SJCRH30 (cell line): Measurements from ENCODE around the gene SMCO2. TPM values are rescaled to one million over a fixed set of nuclear protein-coding genes. Genes with fewer than 3 reads are reported as not detected.
"Not testable (repeated sequence)": the region's sequence is repeated elsewhere in the genome, so short reads cannot be mapped to it uniquely, and the experiment has no call there.

Experiments used
- DNase-seq, 2 experiments: peaks; one replicate each; pipeline ENCODE4 v3.0.0-alpha.2; 2015 to 2020
- H3K27ac ChIP-seq: fragments of 250-450 bp; sonication (Bioruptor Pico); 2 replicates; pipeline ENCODE4 v1.5.1; 2020; ENCODE audit warnings: mild to moderate bottlenecking, moderate library complexity
- H3K27me3 ChIP-seq: fragments of 250-450 bp; sonication (Bioruptor Pico); 2 replicates; pipeline ENCODE4 v1.5.1; 2020; ENCODE audit warnings: mild to moderate bottlenecking, moderate library complexity
- H3K36me3 ChIP-seq: fragments of 250-450 bp; sonication (Bioruptor Pico); 2 replicates; pipeline ENCODE4 v1.5.1; 2020; ENCODE audit warnings: mild to moderate bottlenecking, moderate library complexity
- H3K4me1 ChIP-seq: fragments of 250-450 bp; sonication (Bioruptor Pico); 2 replicates; pipeline ENCODE4 v1.5.1; 2020; ENCODE audit warnings: mild to moderate bottlenecking, moderate library complexity
- H3K4me3 ChIP-seq: fragments of 250-450 bp; sonication (Bioruptor Pico); 2 replicates; pipeline ENCODE4 v1.5.1; 2020; ENCODE audit warnings: mild to moderate bottlenecking, moderate library complexity
- H3K9me3 ChIP-seq: fragments of 250-450 bp; sonication (Bioruptor Pico); replicated peaks from 2 replicates; pipeline ENCODE4 v1.5.1; 2020; ENCODE audit warnings: mild to moderate bottlenecking, moderate library complexity
- total RNA-seq: library from RNA; depleted of rRNA; stranded (reverse); fragments of >200 nt; shearing (Covaris generic); gene quantifications from 2 replicates; pipeline ENCODE4 v1.2.3, GENCODE V29; 2014

Gene SMCO2
- total RNA-seq, 1 experiment from 2014 or later = not detected

DNA sequence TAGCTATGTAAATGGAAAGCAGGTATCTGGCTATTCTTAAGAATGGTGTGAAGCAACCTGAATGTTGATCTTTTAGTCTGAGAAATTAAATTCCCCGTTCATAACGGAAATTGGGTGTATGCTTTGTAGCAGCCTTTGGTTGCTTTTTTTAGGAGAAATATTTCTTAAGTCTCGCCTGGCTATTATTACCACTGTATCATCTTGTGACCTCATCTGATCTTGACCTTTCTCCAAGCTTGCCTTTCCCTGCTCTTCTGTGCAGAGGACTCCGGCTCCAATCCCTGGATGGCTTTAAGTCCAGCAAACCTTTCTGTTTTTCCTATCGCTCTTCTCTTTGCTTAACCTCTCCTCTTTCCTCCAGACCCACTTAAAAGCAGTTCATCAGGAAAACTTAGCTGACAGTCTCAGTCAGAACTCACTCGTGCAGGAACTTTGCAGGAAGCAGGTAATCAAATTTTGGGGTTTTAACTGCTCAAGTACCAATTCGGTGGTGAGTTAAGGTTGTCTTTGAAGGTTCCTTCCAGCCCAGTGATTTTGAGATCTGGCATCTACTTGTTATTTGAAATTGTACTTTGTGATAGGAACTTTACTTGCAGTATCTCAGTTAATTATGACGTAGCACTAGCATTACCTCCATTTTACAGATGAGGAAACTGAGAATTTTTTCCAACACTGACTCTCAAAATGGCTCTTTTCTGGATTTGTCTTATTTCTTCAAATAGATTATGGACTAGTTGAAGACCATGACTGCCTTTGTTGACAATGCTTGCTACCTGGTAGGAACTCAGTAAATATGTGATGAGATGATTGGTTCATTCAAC, 91.5 kb downstream of the SMCO2 start:
- Histone ChIP-seq H3K4me1 (no peaks in the 10 kb centered on the region), H3K36me3 (no peaks in the 10 kb centered on the region; the same call in 1 of the 2 replicates), H3K4me3 (no peak overlapping the region), H3K9me3 (no peaks in the 10 kb centered on the region), H3K27me3 (no peaks in the 10 kb centered on the region), H3K27ac (no peak overlapping the region)
- DNase-seq = no peak

DNA sequence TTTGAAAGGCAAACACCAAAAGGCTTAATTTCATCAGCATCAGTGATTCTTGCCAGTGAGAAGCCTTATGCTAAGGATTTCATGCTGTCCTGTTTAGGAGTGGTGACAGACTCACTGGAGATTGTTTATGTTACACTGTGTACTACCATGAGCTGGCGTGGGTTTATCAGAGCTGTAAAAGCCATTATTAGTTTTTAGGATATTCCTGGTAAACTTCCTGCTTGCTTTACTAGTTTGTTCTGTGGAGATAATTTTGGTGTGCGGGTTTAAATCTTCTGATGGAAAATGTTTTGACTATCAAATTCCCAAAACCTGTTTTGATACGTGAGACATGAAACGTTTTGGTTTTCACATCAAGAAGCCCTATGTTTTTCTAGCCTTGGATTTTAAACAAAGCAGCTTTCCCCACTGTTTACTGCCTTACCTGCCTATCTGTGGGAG, 92.7 kb downstream of the SMCO2 start:
- Histone ChIP-seq H3K36me3 (no peaks in the 10 kb centered on the region; the same call in 1 of the 2 replicates), H3K9me3 (no peaks in the 10 kb centered on the region), H3K4me1 (no peaks in the 10 kb centered on the region), H3K27ac (no peak overlapping the region), H3K27me3 (no peaks in the 10 kb centered on the region), H3K4me3 (no peak overlapping the region)
- no peak for DNase-seq

DNA sequence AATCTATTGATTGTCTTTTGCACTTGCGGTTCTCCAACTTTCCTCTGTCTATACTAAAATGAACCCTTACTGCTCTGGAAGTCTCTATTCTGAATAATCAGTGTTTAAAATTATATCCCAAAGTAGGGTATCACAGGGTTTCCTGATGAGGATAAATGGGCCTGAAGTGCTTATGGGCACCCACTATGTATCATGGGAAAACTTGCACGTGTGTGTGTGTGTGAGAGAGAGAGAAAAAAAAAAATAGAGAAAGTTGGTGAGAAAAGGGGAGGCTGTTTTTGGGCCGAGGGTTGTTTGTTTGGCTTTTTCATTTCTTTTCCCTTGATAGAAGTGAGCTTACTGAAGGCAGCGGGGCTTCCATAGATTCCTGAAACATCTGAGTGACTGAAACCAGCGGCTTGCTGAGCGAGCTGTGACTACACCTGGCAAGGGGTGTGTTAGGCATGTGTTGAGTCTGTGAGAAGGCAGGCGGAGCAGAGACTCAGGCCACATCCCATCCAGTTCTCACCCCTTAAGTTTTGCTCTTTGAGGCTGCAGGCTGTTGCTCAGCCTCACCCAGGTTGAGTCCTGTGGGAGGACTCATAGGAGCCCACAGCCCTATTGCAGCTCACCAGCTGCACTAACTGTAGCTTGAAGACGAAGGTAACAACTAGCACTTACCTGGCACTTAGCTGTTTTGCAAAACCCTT, 94.6 kb downstream of the SMCO2 start:
- Histone ChIP-seq H3K36me3 (no peaks in the 10 kb centered on the region; the same call in 1 of the 2 replicates), H3K27ac (no peak overlapping the region), H3K4me3 (no peak overlapping the region), H3K27me3 (no peaks in the 10 kb centered on the region), H3K9me3 (no peaks in the 10 kb centered on the region), H3K4me1 (peaks cover 6% of the 10 kb centered on the region; the same call in 1 of the 2 replicates)
- DNase-seq = no peak

DNA sequence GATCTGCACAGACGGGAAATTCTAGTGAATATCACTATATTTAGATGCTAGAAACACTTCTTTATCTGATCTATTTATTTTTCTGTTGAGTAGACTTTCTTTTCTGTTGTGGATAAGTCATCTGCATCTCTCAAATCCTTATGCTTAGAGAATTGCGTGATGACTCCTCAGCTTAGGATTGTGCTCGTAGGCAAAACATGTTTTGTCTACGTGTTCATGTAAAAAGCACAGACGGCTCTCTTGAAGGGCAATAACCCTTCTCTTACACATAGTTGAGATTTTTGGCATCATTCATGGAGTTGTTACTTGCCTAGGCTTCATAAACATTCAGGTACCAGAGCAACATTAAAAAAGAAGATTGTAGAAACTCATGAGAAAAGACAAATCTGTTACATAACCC, 96.1 kb downstream of the SMCO2 start:
- no peaks in the 10 kb centered on the region for H3K9me3 ChIP-seq
- no peaks in the 10 kb centered on the region for H3K27me3 ChIP-seq
- no peak overlapping the region for H3K27ac ChIP-seq
- no peaks in the 10 kb centered on the region; the same call in 1 of the 2 replicates for H3K36me3 ChIP-seq
- DNase-seq = no peak
- H3K4me3 ChIP-seq = no peak overlapping the region
- peaks cover 6% of the 10 kb centered on the region; the same call in 1 of the 2 replicates for H3K4me1 ChIP-seq

DNA sequence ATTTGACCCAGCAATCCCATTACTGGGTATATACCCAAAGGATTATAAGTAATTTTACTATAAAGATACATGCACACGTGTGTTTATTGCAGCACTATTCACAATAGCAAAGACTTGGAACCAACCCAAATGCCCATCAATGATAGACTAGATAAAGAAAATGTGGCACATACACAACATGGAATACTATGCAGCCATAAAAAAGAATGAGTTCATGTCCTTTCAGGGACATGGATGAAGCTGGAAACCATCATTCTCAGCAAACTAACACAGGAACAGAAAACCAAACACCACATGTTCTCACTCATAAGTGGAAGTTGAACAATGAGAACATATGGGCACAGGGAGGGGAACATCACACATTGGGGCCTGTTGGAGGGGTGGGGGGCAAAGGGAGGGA, 98.3 kb downstream of the SMCO2 start:
- H3K27ac ChIP-seq, H3K36me3 ChIP-seq, H3K9me3 ChIP-seq, H3K27me3 ChIP-seq, H3K4me3 ChIP-seq, DNase-seq: not testable (repeated sequence)
- H3K4me1 ChIP-seq = peaks cover 12% of the 10 kb centered on the region

DNA sequence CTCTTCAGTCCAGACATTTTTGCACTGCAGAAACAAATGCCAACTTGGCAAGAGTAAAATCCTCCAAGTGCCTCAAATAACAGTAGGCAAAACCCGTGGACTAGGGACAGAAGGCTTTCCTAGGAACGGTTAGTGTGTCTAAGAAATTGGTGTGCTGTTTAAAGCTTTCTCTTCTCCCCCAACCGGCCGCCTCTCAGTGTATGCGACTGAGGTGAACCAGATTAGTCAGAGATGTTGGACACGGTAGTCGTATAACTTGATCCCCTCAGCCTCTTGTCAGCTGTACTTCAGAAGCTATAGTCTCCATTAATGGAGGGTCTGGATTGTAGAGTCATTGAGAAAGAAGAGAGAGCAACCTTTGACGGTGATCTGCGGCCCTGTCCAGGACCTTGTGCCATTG, 99.1 kb downstream of the SMCO2 start:
- Histone ChIP-seq H3K27ac (peak overlapping the region; percentile 32), H3K27me3 (no peaks in the 10 kb centered on the region), H3K36me3 (no peaks in the 10 kb centered on the region), H3K4me3 (no peak overlapping the region), H3K9me3 (no peaks in the 10 kb centered on the region), H3K4me1 (peaks cover 17% of the 10 kb centered on the region)
- DNase-seq = peak; percentile 26 to 50

DNA sequence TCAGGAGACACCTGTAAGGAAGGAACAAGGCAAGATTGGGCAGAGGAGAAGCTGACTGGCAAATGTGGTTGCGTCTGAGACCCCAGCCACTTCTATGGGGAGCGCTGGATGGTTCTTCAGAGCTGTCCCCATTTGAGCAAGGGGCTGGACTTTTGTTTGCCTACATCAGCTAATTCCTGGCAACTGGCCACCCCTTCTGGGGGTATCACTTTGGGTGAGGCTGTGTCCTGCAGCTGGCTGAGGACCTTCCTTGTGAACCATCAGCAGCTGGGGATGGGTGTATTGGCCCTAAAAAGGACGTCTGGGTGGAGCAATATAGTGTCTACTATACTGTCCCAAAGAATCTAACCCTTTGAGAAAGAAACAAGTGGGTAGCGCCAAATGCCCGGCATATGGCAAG, 101.1 kb downstream of the SMCO2 start:
- Histone ChIP-seq H3K27ac (no peak overlapping the region), H3K4me1 (peaks cover 17% of the 10 kb centered on the region), H3K36me3 (no peaks in the 10 kb centered on the region), H3K9me3 (no peaks in the 10 kb centered on the region), H3K4me3 (no peak overlapping the region), H3K27me3 (no peaks in the 10 kb centered on the region)
- DNase-seq = no peak

DNA sequence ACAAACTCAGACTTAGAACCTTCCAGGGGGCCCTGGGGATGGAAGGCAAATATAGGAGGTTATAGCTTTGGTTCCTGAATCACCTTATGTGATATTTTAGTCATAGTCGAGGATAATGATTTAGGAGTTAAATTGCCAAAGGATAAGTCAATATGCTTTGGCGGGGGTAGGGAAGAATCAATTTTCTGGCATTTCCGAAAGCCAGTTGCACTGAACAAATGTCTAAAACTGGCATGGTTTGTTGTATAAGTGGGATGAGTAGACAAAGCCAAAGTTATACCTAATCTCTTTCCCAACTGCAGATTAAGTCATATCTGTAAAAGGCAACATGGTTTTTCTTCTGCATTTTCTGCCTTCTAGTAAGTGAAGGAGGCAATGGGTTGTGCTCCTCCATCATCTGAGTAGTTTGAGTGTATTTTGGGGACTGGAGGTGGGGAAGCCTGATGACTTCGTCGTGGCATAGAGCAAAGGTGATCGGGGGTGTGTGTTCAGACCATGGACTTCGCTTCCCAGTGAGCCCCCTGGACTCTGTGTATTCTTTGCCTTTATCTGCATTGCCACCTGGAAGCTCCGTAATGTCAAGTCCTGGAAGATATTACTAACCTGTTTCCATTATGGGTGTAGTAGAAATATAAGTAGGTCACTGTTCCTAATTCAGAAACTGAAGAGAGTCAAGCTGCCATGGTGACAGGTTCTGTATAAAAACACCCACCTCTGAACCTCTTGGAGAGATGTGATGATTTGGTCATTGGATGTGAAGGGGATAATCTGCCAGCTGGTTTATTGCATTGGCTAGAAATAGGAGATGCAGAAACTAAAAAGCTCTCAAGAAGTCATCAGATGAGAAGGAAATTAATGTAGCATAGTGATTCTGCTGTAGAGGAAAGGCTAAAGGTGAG, 102.0 kb downstream of the SMCO2 start:
- no peak overlapping the region for H3K4me3 ChIP-seq
- no peaks in the 10 kb centered on the region for H3K9me3 ChIP-seq
- no peak for DNase-seq
- peaks cover 17% of the 10 kb centered on the region for H3K4me1 ChIP-seq
- no peaks in the 10 kb centered on the region for H3K36me3 ChIP-seq
- no peak overlapping the region for H3K27ac ChIP-seq
- no peaks in the 10 kb centered on the region for H3K27me3 ChIP-seq

DNA sequence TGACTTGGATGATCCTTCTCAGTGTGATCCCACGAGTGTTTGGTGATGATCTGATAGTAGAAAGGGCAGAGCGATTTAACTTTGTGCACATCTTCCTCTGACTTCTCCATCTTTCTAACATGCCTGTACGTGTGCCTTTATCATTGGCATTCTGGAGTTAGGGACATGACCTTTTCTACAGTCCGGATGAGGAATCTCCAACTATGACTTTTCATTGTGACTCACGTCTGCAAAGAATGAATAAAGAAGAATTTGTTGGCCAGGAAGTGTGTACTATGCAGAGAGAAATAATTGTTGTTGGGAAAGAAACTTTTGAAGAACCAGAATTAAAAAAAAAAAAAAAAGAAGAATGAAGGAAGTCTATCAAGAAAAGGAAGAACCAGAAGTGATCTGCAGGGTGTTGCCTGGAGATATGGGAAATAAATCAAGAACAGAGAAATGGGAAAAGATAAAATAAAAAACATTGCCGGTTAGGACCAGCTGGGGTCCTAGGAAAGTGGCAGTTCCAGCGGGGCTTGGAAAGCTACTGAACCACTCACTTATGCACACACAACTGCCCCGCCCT, 102.8 kb downstream of the SMCO2 start:
- Histone ChIP-seq H3K4me1 (peaks cover 24% of the 10 kb centered on the region), H3K4me3 (peak overlapping the region; percentile 22), H3K9me3 (no peaks in the 10 kb centered on the region), H3K27ac (peak overlapping the region; percentile 8), H3K36me3 (no peaks in the 10 kb centered on the region), H3K27me3 (no peaks in the 10 kb centered on the region)
- DNase-seq = no peak

DNA sequence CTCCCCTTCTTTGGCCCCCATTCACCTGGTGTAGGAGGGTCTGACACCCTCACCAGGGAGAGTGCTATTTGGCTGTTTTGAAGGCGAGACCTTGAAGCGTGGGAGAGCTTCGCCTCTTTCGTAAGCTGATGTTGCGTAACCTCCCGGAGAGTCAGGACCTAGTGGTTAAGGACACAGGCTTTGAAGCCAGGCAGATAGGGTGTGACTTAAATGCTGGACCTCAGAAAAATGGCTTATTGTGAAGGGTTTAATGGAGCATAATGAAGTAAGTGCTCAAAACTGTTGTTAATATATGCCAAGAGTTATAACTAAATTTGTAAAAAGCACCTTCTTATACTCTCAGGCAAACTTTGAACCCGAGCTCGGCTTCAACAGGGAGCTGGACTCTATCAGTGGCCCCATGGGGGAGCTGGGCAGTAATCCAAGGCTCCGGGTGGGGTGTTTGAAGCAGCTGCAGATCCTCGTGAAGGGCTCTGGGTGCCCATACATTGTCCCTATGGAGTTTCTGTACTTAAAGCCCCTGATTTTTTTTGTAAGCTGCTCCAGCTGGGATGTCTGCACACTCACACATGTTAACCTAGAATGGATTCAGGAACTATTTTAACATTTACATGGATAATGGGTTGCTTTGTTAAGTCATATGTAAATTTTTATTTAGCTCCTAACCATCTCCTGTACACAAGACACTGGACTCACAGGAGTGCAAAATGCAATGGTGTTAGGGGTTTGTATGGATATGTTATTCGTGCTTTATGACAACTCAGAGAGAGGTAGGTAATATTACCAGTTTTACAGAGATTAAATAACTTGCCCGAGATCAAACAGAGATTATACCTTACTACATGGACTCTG, 103.5 kb downstream of the SMCO2 start:
- no peaks in the 10 kb centered on the region for H3K9me3 ChIP-seq

DNA sequence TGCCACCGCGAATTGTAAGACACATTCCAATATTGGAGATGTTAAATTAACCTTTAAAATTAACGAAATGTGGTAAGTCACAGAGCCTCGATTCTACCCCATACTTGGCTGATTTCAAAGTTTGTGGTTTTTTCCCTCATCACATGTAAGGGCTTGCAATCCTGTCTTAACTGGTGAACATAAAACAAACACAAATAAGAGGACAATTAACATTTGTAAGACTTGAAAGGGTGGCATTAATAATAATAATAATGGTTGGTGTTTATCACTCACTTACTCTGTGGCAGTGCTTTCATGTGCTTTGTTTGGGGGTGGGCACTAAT, 104.1 kb downstream of the SMCO2 start:
- DNase-seq = no peak
- Histone ChIP-seq H3K4me3 (no peak overlapping the region), H3K36me3 (no peaks in the 10 kb centered on the region), H3K27ac (no peak overlapping the region), H3K4me1 (peaks cover 23% of the 10 kb centered on the region), H3K27me3 (no peaks in the 10 kb centered on the region), H3K9me3 (no peaks in the 10 kb centered on the region)

More for the DNA sequence above, 103.5 kb downstream of the SMCO2 start:
- peak overlapping the region; percentile 22 for H3K4me3 ChIP-seq
- peak overlapping the region; percentile 8 for H3K27ac ChIP-seq
- DNase-seq = peak; percentile 84 to 90
- no peaks in the 10 kb centered on the region for H3K27me3 ChIP-seq
- H3K36me3 ChIP-seq = no peaks in the 10 kb centered on the region
- peaks cover 24% of the 10 kb centered on the region for H3K4me1 ChIP-seq

DNA sequence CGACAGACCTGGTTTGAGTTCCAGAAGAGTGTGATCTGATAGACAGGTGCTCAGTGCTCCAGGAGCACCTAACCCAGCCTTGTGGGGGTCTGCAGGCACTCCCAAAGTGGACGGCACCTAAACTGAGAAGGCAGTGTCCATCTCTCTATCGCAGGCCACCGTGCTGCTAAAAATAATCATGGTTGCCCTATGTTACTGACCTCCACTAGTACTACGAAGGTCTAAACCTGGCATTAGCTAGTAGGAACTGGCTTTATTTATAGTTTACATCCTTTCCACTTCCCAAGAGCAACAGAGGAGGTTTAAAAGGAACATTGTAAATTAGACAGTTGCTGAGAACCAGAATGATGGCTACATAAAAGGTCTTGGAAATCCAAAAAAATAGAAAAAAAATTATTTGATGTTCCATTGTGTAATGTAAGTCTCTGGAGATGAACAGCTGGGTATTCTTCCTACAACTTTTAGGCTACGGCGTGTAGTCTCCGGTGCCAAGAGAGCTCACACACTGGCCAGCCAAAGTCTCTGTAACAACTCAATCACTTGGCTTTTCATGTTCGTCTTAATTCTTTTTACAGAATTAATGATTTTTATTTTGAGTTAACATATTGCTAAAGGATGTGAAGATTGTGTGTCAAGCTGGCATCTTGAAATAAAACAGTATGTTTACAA, 104.8 kb downstream of the SMCO2 start:
- no peak overlapping the region for H3K27ac ChIP-seq
- no peaks in the 10 kb centered on the region for H3K36me3 ChIP-seq
- no peaks in the 10 kb centered on the region for H3K27me3 ChIP-seq
- no peak overlapping the region for H3K4me3 ChIP-seq
- H3K9me3 ChIP-seq = no peaks in the 10 kb centered on the region
- DNase-seq = no peak
- peaks cover 26% of the 10 kb centered on the region for H3K4me1 ChIP-seq
